GM21360 (cell line): ENCODE data around the gene PTPRT.

Experiments
- ATAC-seq: cut with Tn5 transposase; IDR thresholded peaks from one replicate; pipeline ENCODE4 v1.9.1; 2021; ENCODE audit warnings: mild to moderate bottlenecking, moderate library complexity; ENCODE audit not compliant: unreplicated experiment

Gene PTPRT

DNA sequence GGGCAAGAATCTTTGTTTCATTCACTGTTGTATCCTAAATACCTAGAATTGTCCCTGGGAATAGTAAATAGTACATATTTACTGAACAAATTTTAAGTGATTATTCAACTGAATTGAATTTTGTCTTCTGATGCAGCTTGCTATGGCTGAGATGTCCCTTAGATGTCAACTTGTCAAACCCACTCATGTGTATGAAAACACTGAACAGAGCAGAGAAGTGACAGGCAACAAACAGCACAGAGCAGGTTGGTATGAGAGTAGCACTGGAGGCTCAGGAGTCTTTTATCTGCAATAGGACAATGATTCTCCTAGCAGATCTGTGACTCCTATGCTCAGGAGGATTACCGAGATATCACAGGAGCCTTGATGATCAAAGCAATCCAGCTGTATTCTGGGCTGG, 1031.4 kb downstream of the PTPRT start:
- no peak for ATAC-seq

DNA sequence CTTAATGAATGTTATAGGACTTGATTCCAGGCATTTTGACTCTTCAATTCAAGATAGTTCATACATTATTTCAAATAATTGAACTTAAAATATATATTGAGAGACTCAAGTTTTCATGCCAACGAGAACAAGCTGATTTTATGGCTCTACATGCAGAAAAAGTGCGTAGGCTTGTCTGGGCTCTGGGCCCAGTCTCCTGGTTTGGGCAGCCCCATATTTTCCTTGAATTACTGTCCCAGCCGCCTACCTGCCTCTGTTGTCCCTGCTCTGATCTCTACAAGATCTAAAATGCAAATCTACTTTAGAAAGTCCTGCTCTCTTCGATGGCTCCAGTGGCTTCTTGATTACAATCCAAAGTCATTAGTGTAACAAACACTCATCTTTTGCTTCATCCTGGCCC, 1034.1 kb downstream of the PTPRT start:
- ATAC-seq = no peak

GRCh38 chr20:42152575-42152974, 1037.1 kb downstream of the PTPRT start:
- no peak for ATAC-seq

- ATAC-seq = no peak
Measured at GRCh38 chr20:42150230-42150629, 1039.5 kb downstream of the PTPRT start.

DNA sequence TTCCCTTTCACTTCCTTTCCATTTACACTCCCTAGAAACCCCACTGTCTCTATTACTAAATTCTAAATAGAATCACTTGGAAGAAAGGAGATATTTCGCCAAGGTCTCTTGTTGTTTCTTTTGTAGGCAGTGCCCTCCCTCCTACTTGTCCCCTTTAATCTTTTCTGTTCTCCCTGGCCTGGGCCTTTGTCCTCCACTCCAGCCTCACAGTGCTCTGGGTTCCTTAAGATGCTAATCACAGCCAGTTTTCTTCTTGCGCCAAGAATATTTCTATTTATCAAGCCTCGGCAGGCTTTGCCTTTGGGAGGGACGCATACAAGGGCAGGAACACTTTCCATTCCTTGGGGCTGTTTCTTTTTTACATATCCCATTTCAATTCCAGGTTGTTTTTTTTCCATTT, 1051.0 kb downstream of the PTPRT start:
- ATAC-seq = no peak

DNA sequence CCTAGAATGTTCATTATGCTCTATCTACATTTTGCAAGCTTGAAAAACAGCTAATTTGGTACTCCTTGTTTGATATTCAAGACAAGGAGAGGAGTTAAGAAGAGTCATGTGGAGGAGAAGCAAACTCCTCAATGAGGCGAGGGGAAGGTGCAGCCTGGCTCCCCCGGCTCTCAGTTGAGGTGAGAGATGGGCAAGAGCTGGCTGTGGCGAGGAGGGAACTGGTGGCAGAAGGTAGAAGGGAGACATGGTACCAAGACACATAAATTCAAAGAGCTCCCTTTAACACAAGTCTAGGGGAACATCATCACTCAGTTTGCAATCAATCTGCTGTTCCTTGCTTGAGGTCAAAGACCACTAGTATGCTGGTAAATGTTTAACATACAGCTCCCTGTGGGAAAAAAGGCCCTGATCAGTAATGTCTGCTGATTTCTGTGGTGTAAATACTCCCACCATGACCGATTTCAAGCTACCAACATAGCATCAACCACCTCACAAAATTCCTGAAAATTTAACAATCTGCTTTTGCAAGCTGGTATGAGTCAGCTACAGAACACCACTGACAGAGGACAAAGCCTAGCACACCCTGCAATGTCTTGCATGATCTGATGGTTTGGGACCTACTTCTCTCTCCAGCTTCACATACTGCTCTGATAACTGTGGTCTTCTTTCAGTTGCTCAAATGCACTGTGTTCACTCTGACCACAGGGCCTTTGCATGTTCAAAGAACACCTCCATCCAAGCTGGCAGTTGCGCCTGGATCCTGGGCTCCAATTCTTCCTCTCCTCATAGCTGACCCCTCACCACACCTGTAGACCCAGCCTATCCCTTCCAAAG, 1055.2 kb downstream of the PTPRT start:
- no peak for ATAC-seq

- no peak for ATAC-seq
Measured at GRCh38 chr20:42130810-42131596, 1058.7 kb downstream of the PTPRT start.

GRCh38 chr20:42125426-42125825, 1064.3 kb downstream of the PTPRT start:
- ATAC-seq = no peak

GRCh38 chr20:42123981-42124473, 1065.7 kb downstream of the PTPRT start:
- no peak for ATAC-seq

DNA sequence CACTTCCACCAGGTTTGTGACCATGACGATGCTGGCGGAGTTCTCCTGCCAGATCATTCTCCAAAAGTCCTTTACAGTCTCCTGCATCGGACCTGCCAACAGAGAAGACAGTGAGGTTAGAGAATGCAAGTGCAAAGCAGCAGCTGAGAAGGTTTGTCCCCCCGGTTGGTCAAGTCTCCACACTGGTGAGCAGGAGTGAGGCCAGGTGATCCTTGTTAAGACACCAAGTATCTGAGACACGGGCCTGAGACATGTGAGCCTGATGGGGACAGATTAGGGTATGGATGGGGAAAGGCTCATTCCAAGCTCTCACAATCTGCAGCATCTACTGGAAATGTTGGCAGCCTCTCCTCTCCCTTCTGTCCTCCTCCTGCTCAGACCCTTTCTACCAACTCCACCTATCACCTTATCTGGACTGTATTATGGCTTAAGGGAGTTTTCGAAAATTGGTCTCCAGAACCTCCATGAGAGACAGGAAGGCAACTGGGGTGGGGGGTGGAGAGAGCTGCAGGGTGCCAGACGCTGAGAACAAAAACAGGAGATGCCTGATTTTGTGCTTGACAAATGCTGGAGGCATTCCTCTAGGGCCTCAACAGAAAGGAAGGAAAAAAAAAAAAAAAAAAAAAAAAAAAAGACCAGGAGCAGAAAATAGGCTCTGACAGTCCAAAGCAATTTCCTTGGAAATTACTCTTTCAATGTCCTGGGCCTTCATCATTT, 1071.1 kb downstream of the PTPRT start:
- no peak for ATAC-seq

DNA sequence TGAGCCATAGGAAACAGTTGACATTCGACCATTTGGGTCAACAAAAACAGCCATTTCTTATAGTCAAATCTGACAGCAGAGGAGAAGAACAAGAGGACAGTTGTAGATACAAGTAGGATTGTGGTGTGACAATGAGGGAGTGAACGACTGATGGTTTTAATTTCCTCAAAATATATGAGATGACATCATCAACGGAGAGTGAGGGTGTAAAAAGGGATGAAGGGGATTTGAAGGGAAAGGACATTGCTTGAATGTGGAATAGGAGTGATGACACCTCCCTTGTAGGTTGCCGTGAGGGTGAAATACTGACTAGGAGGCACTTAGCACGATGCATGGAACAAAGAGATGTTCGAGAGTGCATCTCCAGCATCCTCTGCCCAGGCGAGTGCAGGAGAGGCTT, 1071.7 kb downstream of the PTPRT start:
- ATAC-seq = no peak

DNA sequence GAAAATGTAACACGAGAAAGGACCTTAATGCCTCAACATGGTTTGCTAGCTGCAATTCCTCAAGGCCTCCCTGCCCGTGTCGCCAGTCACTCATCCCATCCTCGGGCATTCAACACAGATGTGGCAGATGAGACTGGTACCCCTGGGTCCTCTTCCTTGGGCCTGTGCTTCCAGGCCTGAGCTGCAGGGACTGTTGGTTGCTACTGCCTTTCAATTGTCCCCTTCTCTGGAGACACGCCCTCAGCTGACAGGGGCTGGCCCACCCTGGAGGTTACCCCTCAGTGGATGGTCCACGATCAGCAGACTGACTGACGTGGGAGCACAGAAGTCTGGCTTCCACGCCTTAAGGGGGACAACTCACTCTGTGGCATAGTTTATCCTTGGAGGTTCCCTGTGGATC, 1076.5 kb downstream of the PTPRT start:
- no peak for ATAC-seq

- ATAC-seq = no peak
Measured at GRCh38 chr20:42112161-42112560, 1077.5 kb downstream of the PTPRT start.

- no peak for ATAC-seq
Measured at GRCh38 chr20:42111349-42111748, 1078.4 kb downstream of the PTPRT start.

DNA sequence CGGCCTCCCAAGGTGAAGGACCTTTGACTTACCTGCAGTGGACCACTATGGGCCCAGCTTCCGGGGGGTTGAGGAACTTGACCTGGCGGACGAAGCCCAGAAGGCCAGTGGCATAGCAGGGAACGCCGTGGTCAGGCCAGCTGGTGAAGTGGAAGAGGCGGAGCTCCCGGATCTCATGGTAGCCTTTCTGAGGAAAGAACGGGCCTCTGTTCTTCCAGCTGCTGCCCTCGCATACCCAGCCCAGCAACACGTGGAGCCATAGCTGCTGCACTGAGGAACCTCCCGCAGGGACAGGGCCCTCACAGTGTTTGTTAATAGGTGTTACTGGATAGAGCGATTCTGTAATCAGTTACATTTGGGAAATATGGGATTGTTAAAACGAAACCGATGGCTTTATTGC, 1079.4 kb downstream of the PTPRT start:
- no peak for ATAC-seq

DNA sequence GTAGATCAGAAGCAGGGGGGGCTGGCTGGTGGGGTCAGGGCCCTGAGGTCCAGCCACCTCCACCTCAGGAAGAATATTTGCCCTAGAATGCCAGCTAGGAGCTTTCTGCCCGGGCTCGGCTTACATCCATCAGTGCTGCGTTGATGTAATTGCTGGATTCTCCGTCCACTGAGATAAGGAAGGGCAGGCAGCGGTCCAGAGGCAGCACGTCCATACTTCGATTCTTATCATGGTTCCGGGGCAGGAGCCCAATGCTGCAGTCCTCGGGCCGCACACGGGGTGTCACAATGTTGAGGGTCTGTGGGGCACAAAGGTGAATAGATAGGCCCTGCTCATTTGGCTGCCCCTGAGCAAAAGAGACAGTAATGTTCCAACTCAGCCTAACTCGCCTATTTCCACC, 1087.7 kb downstream of the PTPRT start:
- ATAC-seq = no peak

GRCh38 chr20:42100137-42100704, 1089.5 kb downstream of the PTPRT start:
- ATAC-seq = no peak

- ATAC-seq = no peak
Measured at GRCh38 chr20:42099101-42099500, 1090.6 kb downstream of the PTPRT start.

DNA sequence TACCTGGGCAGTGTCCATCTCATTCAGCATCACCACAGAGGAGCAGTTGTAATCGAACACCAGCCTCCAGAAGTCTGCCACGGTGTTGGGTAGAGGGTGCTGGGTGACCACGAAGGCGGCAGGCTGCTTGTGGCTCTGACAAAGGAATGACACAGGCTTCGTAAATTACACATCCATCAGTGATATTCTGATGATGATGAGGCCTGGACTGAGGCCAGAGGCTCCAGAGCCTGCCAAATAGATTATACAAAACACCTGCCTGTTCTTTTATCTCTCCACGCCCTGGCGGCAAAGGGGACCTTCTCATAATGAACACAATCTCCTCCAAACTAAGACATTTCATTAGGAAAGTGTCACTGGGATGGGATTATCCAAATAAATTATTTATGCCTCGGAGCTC, 1091.3 kb downstream of the PTPRT start:
- no peak for ATAC-seq

- no peak for ATAC-seq
Measured at GRCh38 chr20:42097741-42098140, 1092.0 kb downstream of the PTPRT start.

DNA sequence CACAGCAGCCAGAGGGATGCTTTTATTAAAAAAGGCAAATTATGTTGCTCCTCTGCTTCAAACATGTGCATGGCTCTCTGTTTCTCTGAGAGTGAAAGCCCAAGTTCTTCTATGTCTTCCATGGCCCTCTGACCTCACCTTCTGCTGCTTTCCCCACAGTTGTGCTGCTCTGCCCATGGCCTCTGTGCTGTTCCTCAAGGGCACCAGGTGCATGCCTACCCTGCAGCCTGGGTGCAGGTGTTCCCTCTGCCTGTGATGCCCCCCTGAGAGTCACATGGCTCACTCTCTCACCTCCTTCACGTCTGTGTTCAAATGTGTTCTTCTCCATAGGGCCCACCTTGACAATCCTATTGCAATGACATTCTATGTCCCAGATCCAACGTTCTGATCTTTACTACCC, 1094.5 kb downstream of the PTPRT start:
- no peak for ATAC-seq
